ENCODE results near the gene BMPR1A. TPM values are rescaled to one million over a fixed set of nuclear protein-coding genes. Genes with fewer than 3 reads are reported as not detected.

The BMPR1A gene
- polyA plus RNA-seq, 1 donor (not counting 4 experiments of a cell fraction or from before 2014, with no cell fraction given): 22.2 TPM

DNA sequence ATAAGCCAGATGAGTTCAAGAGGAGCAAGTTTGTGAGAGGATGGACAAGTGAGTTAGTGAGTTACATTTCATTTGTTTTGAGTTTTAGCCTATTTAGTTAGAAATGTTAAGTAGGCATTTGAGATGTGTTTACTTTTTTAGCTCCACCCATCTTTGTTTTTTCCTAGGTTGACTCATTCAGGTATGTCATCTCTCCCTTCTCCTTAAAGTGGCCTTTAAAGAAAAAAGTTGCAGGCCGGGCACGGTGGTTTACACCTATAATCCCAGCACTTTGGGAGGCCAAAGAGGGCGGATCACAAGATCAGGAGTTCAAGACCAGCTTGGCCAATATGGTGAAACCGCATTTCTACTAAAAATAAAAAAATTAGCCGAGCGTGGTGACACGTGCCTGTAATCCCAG is 71.2 kb downstream of the BMPR1A start:
- FAIRE-seq (peak; percentile 60), DNase-seq (ENCODE audit: low read depth, low spot score) (no peak)
- no peaks in the 10 kb centered on the region for H3K36me3 ChIP-seq (ENCODE audit: control insufficient read depth in 2 of 2, extremely low read depth in 1 of 2, insufficient read depth in 2 of 2, low read length in 2 of 2)
- no peak for TF ChIP-seq EZH2 (IDR thresholded peaks at IDR 0.05; ENCODE audit: low read length)
- TF ChIP-seq, protein P1, sequence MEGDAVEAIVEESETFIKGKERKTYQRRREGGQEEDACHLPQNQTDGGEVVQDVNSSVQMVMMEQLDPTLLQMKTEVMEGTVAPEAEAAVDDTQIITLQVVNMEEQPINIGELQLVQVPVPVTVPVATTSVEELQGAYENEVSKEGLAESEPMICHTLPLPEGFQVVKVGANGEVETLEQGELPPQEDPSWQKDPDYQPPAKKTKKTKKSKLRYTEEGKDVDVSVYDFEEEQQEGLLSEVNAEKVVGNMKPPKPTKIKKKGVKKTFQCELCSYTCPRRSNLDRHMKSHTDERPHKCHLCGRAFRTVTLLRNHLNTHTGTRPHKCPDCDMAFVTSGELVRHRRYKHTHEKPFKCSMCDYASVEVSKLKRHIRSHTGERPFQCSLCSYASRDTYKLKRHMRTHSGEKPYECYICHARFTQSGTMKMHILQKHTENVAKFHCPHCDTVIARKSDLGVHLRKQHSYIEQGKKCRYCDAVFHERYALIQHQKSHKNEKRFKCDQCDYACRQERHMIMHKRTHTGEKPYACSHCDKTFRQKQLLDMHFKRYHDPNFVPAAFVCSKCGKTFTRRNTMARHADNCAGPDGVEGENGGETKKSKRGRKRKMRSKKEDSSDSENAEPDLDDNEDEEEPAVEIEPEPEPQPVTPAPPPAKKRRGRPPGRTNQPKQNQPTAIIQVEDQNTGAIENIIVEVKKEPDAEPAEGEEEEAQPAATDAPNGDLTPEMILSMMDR (optimal IDR thresholded peaks at IDR 0.05 in 1 of 3, IDR thresholded peaks at IDR 0.05 in 1 of 3, conservative IDR thresholded peaks at IDR 0.05 in 1 of 3; ENCODE audit: extremely low read depth in 1 of 3, insufficient read depth in 2 of 3, low read length in 3 of 3): no peak
- no peak overlapping the region for H3K9ac ChIP-seq (ENCODE audit: control insufficient read depth, extremely low read depth, insufficient read depth, low read length)
- peaks cover 2% of the 10 kb centered on the region for H3K9me1 ChIP-seq (ENCODE audit: control insufficient read depth, extremely low read depth, insufficient read depth, low read length)
- H4K20me1 ChIP-seq (ENCODE audit: control insufficient read depth, extremely low read depth, insufficient read depth, low read length): peaks cover 3% of the 10 kb centered on the region
- no peak overlapping the region for H3K27ac ChIP-seq (ENCODE audit: control insufficient read depth, insufficient read depth, low read length)
- H3K9me3 ChIP-seq (ENCODE audit: control insufficient read depth, low read depth, low read length): no peaks in the 10 kb centered on the region
- H3K4me1 ChIP-seq (ENCODE audit: control insufficient read depth, extremely low read depth, insufficient read depth, low read length): no peaks in the 10 kb centered on the region
- H3K4me3 ChIP-seq (ENCODE audit: control insufficient read depth in 2 of 3, extremely low read depth in 1 of 3, insufficient read depth in 2 of 3, low read depth in 1 of 3, low read length in 3 of 3): no peak overlapping the region
- H3K4me2 ChIP-seq (ENCODE audit: control insufficient read depth, extremely low read depth, insufficient read depth, low read depth, low read length): no peak overlapping the region
- dilution Hi-C loops (cut with MboI; ENCODE audit: extremely low pct_ligation_motif_present, low sequenced_read_pairs): no loop called here
- H3K79me2 ChIP-seq (ENCODE audit: control insufficient read depth, insufficient read depth, low read length): peaks cover 33% of the 10 kb centered on the region
- no peak overlapping the region for H2AFZ ChIP-seq (ENCODE audit: control insufficient read depth, low read length)
- H3K27me3 ChIP-seq (ENCODE audit: control insufficient read depth, extremely low read depth, insufficient read depth, low read length): no peaks in the 10 kb centered on the region

DNA sequence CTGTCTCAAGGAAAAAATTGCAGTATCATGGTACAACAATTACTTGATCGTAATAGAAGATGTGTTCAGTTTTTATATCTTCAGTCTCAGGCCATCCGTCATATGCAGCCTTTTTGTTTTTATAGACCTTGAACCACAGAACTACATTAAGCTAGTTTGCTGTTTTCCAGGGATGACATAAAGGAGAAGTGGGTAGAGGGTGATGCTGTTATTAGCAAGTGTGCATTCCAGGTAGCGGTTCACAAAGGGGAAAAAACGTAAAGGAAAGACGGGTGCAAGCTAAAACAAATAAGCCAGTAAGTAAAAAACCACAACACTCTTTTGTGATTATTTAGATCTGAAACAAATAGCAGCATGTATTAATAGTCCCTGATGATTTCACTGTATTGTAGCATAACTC is 71.7 kb downstream of the BMPR1A start:
- no peak for FAIRE-seq
- Histone ChIP-seq H3K4me3 (ENCODE audit: control insufficient read depth in 2 of 3, extremely low read depth in 1 of 3, insufficient read depth in 2 of 3, low read depth in 1 of 3, low read length in 3 of 3) (no peak overlapping the region), H3K9me1 (ENCODE audit: control insufficient read depth, extremely low read depth, insufficient read depth, low read length) (peaks cover 2% of the 10 kb centered on the region), H3K9ac (ENCODE audit: control insufficient read depth, extremely low read depth, insufficient read depth, low read length) (no peak overlapping the region), H3K79me2 (ENCODE audit: control insufficient read depth, insufficient read depth, low read length) (peaks cover 33% of the 10 kb centered on the region), H4K20me1 (ENCODE audit: control insufficient read depth, extremely low read depth, insufficient read depth, low read length) (peaks cover 3% of the 10 kb centered on the region), H3K27me3 (ENCODE audit: control insufficient read depth, extremely low read depth, insufficient read depth, low read length) (no peaks in the 10 kb centered on the region), H2AFZ (ENCODE audit: control insufficient read depth, low read length) (no peak overlapping the region), H3K4me2 (ENCODE audit: control insufficient read depth, extremely low read depth, insufficient read depth, low read depth, low read length) (no peak overlapping the region), H3K9me3 (ENCODE audit: control insufficient read depth, low read depth, low read length) (no peaks in the 10 kb centered on the region), H3K4me1 (ENCODE audit: control insufficient read depth, extremely low read depth, insufficient read depth, low read length) (no peaks in the 10 kb centered on the region), H3K27ac (ENCODE audit: control insufficient read depth, insufficient read depth, low read length) (no peak overlapping the region), H3K36me3 (ENCODE audit: control insufficient read depth in 2 of 2, extremely low read depth in 1 of 2, insufficient read depth in 2 of 2, low read length in 2 of 2) (no peaks in the 10 kb centered on the region)
- TF ChIP-seq EZH2 (IDR thresholded peaks at IDR 0.05; ENCODE audit: low read length): no peak
- TF ChIP-seq, protein P1 (optimal IDR thresholded peaks at IDR 0.05 in 1 of 3, IDR thresholded peaks at IDR 0.05 in 1 of 3, conservative IDR thresholded peaks at IDR 0.05 in 1 of 3; ENCODE audit: extremely low read depth in 1 of 3, insufficient read depth in 2 of 3, low read length in 3 of 3): no peak
- no peak for DNase-seq (ENCODE audit: low read depth, low spot score)
- dilution Hi-C loops (cut with MboI; ENCODE audit: extremely low pct_ligation_motif_present, low sequenced_read_pairs): no loop called here
